IMR-90 (cell line): ENCODE results near the gene MYO3B. TPM values are rescaled to one million over a fixed set of nuclear protein-coding genes. Genes with fewer than 3 reads are reported as not detected.

Experiments used
- ATAC-seq: fragments of 200-7000 bp; cut with Tn5 transposase; 2 replicates; pipeline ENCODE4 v1.9.1; 2020; ENCODE audit warnings: low read depth, mild to moderate bottlenecking, moderate library complexity
- BruUV-seq: library from RNA; stranded (reverse); fragments of 400-500 nt; replicated peaks from 2 replicates; lab custom pipeline; 2021; lab: Mats Ljungman, UMichigan
- CTCF ChIA-PET: fragments of 300-600 bp; formaldehyde crosslinking; extraction: SDS; loops from one replicate; lab custom pipeline; 2021; ENCODE audit warnings: antibody characterized with exemption; lab: Yijun Ruan, JAX
- POLR2A ChIA-PET: fragments of 300-600 bp; sonication (Branson Sonifier 250); formaldehyde crosslinking; loops from one replicate; lab custom pipeline; 2022; ENCODE audit warnings: antibody characterized with exemption; ENCODE audit not compliant: unreplicated experiment; lab: Charles Lee
- DNase-seq: peaks from one replicate; pipeline ENCODE4 v3.0.0; 2013
- H2AFZ ChIP-seq: replicated peaks from 2 replicates; pipeline ENCODE3; 2013; ENCODE audit warnings: low read length, mild to moderate bottlenecking; ENCODE audit not compliant: poor library complexity
- H2AK5ac ChIP-seq: 2 replicates; pipeline ENCODE4 v1.6.1; 2013; ENCODE audit warnings: low read depth, low read length, inconsistent platforms
- H2AK9ac ChIP-seq: replicated peaks from 2 replicates; pipeline ENCODE3; 2013; ENCODE audit warnings: mild to moderate bottlenecking, low read depth, low read length, moderate library complexity; ENCODE audit not compliant: poor library complexity
- H2BK120ac ChIP-seq: 2 replicates; pipeline ENCODE4 v1.6.1; 2013; ENCODE audit warnings: low read depth, low read length, inconsistent platforms
- H2BK15ac ChIP-seq: 3 replicates; pipeline ENCODE4 v1.6.1; 2013; ENCODE audit warnings: low read depth, low read length, inconsistent platforms
- H2BK20ac ChIP-seq: 2 replicates; pipeline ENCODE4 v1.6.1; 2013; ENCODE audit warnings: low read depth, mild to moderate bottlenecking, inconsistent platforms, low read length, moderate library complexity
- H2BK5ac ChIP-seq: 2 replicates; pipeline ENCODE4 v1.6.1; 2013; ENCODE audit warnings: mild to moderate bottlenecking, low read depth, low read length, inconsistent platforms; ENCODE audit not compliant: poor library complexity, severe bottlenecking
- H3K14ac ChIP-seq: replicated peaks from 2 replicates; pipeline ENCODE4 v1.6.1; 2013; ENCODE audit warnings: low read depth, low read length, inconsistent platforms
- H3K18ac ChIP-seq: 2 replicates; pipeline ENCODE4 v1.6.1; 2013; ENCODE audit warnings: low read depth, low read length, control low read depth
- H3K23ac ChIP-seq: 2 replicates; pipeline ENCODE4 v1.6.1; 2013; ENCODE audit warnings: low read depth, low read length, inconsistent platforms
- H3K27ac ChIP-seq: 2 replicates; pipeline ENCODE4 v1.5.1; 2013; ENCODE audit warnings: mild to moderate bottlenecking, control low read depth, low read length; ENCODE audit not compliant: insufficient read depth
- H3K27me3 ChIP-seq: 2 replicates; pipeline ENCODE4 v1.6.1; 2013; ENCODE audit warnings: low read length; ENCODE audit not compliant: control insufficient read depth, insufficient read depth
- H3K36me3 ChIP-seq: 2 replicates; pipeline ENCODE4 v1.6.1; 2013; ENCODE audit warnings: low read length, mixed read lengths; ENCODE audit not compliant: control insufficient read depth, insufficient read depth
- H3K4ac ChIP-seq: 2 replicates; pipeline ENCODE4 v1.6.1; 2013; ENCODE audit warnings: low read depth, low read length, inconsistent platforms
- H3K4me1 ChIP-seq: 2 replicates; pipeline ENCODE4 v1.6.1; 2013; ENCODE audit warnings: low read length, mixed read lengths; ENCODE audit not compliant: control insufficient read depth, insufficient read depth
- H3K4me2 ChIP-seq: 2 replicates; pipeline ENCODE4 v1.6.1; 2013; ENCODE audit warnings: low read depth, mild to moderate bottlenecking, control low read depth, low read length, moderate library complexity
- H3K4me3 ChIP-seq: 2 replicates; pipeline ENCODE4 v1.5.1; 2013; ENCODE audit warnings: low read depth, mild to moderate bottlenecking, control low read depth, low read length, moderate library complexity; ENCODE audit not compliant: insufficient read depth
- H3K56ac ChIP-seq: 2 replicates; pipeline ENCODE4 v1.6.1; 2013; ENCODE audit warnings: low read length, inconsistent platforms; ENCODE audit not compliant: insufficient read depth; ENCODE audit errors: extremely low read depth
- H3K79me1 ChIP-seq, 2 experiments: 2 replicates each; pipeline ENCODE4 v1.6.1; 2013; ENCODE audit warnings: low read length in 2 of 2, inconsistent platforms in 1 of 2, low read depth in 1 of 2
- H3K9ac ChIP-seq: 2 replicates; pipeline ENCODE4 v1.6.1; 2013; ENCODE audit warnings: low read depth, low read length, control low read depth
- H3K9me1 ChIP-seq: 2 replicates; pipeline ENCODE4 v1.6.1; 2013; ENCODE audit warnings: low read length, inconsistent platforms; ENCODE audit not compliant: insufficient read depth
- H3K9me3 ChIP-seq: 2 replicates; pipeline ENCODE4 v1.6.1; 2013; ENCODE audit warnings: low read length; ENCODE audit not compliant: control insufficient read depth, insufficient read depth
- H4K20me1 ChIP-seq: 2 replicates; pipeline ENCODE4 v1.6.1; 2013; ENCODE audit warnings: low read length, inconsistent platforms; ENCODE audit not compliant: insufficient read depth
- H4K5ac ChIP-seq: 2 replicates; pipeline ENCODE4 v1.6.1; 2013; ENCODE audit warnings: mild to moderate bottlenecking, low read depth, low read length, control low read depth
- H4K8ac ChIP-seq, 2 experiments: 2 replicates each; pipeline ENCODE4 v1.6.1; 2013; ENCODE audit warnings: low read depth in 2 of 2, low read length in 2 of 2, control low read depth in 1 of 2, inconsistent platforms in 1 of 2
- H4K91ac ChIP-seq: 2 replicates; pipeline ENCODE4 v1.6.1; 2013; ENCODE audit warnings: low read depth, low read length, inconsistent platforms; ENCODE audit not compliant: insufficient read depth
- BHLHE40 ChIP-seq: fragments of 150-350 bp; IDR thresholded peaks from 2 replicates; pipeline ENCODE4 v1.6.1; 2016; ENCODE audit warnings: mild to moderate bottlenecking, low read depth, low read length
- CEBPB ChIP-seq: IDR thresholded peaks from 2 replicates; pipeline ENCODE4 v1.6.1; 2012; ENCODE audit warnings: low read depth, low read length, improper control_type of control experiment
- FOS ChIP-seq: fragments of 150-350 bp; IDR thresholded peaks from 2 replicates; pipeline ENCODE4 v1.6.1; 2016; ENCODE audit warnings: low read depth, low read length
- MAFK ChIP-seq: IDR thresholded peaks from 2 replicates; pipeline ENCODE4 v1.6.1; 2012; ENCODE audit warnings: low read depth, low read length, improper control_type of control experiment
- MAZ ChIP-seq: IDR thresholded peaks from 2 replicates; pipeline ENCODE4 v1.6.1; 2012; ENCODE audit warnings: low read depth, mild to moderate bottlenecking, low read length, improper control_type of control experiment, moderate library complexity, borderline replicate concordance
- MXI1 ChIP-seq: IDR thresholded peaks from 2 replicates; pipeline ENCODE4 v1.6.1; 2012; ENCODE audit warnings: low read depth, mild to moderate bottlenecking, low read length, moderate library complexity, borderline replicate concordance
- NFE2L2 ChIP-seq: fragments of 150-350 bp; IDR thresholded peaks from 2 replicates; pipeline ENCODE4 v1.6.1; 2016; ENCODE audit warnings: low read depth, mild to moderate bottlenecking, low read length
- POLR2A ChIP-seq: IDR thresholded peaks from 2 replicates; pipeline ENCODE4 v1.6.1; 2012; ENCODE audit warnings: mild to moderate bottlenecking, low read depth, low read length
- RAD21 ChIP-seq: IDR thresholded peaks from 2 replicates; pipeline ENCODE4 v1.6.1; 2012; ENCODE audit warnings: low read length, improper control_type of control experiment
- RCOR1 ChIP-seq: IDR thresholded peaks from 2 replicates; pipeline ENCODE4 v1.6.1; 2012; ENCODE audit warnings: mild to moderate bottlenecking, low read length, improper control_type of control experiment; ENCODE audit not compliant: insufficient replicate concordance
- WGBS, 2 experiments: methylation state at CpG; one replicate each; pipeline versions ENCODE4 v1.1.5 to v1.1.7; 2013; ENCODE audit warnings: missing lambda C conversion rate in 2 of 2; ENCODE audit not compliant: insufficient read length in 1 of 2; ENCODE audit errors: extremely low coverage in 2 of 2; 5-methylcytosine and 5-hydroxymethylcytosine counted together
- dilution Hi-C: fragments of 300-500 bp; cut with HindIII; formaldehyde crosslinking; loops from one replicate; pipeline ENCODE4 v1.14.3; 2018; ENCODE audit warnings: low sequenced_read_pairs; ENCODE audit not compliant: unreplicated experiment
- in situ Hi-C: fragments of 300-500 bp; cut with MboI; formaldehyde crosslinking; loops from 3 replicates; pipeline ENCODE4 v1.14.3; 2019; ENCODE audit warnings: low sequenced_read_pairs, inconsistent platforms, mixed read lengths
- intact Hi-C: fragments of 100-400 bp; cut with micrococcal nuclease; formaldehyde crosslinking; loops from 2 replicates; pipeline ENCODE4 v1.10.0; 2022
- polyA plus RNA-seq, 3 experiments: library from polyadenylated mRNA; depleted of rRNA; stranded (reverse); fragments of >200 nt; gene quantifications; 2 replicates each; pipeline ENCODE4 v1.2.3, GENCODE V29; 2012; ENCODE audit warnings: low replicate concordance in 1 of 3
- total RNA-seq: library from RNA; depleted of rRNA; stranded (reverse); fragments of >200 nt; gene quantifications from 2 replicates; pipeline ENCODE4 v1.2.3, GENCODE V29; 2012
- TF ChIP-seq, protein P1 (sequence below): fragments of 150-350 bp; IDR thresholded peaks from 2 replicates; pipeline ENCODE4 v1.6.1; 2016; ENCODE audit warnings: low read depth, mild to moderate bottlenecking, low read length, moderate library complexity, borderline replicate concordance
- TF ChIP-seq, protein P2 (sequence below): fragments of 150-350 bp; IDR thresholded peaks from 2 replicates; pipeline ENCODE4 v1.6.1; 2017; ENCODE audit warnings: mild to moderate bottlenecking, antibody characterized with exemption, low read length, low read depth
- TF ChIP-seq, protein P3 (sequence below): conservative IDR thresholded peaks from 2 replicates; pipeline ENCODE4 v1.5.1; 2012; ENCODE audit warnings: mild to moderate bottlenecking, low read depth, low read length, improper control_type of control experiment

MYO3B gene
- total and polyA plus RNA-seq, 2 of the 4 experiments (the other 2 are of a cell fraction) = 0.02 TPM; not detected in 1

DNA sequence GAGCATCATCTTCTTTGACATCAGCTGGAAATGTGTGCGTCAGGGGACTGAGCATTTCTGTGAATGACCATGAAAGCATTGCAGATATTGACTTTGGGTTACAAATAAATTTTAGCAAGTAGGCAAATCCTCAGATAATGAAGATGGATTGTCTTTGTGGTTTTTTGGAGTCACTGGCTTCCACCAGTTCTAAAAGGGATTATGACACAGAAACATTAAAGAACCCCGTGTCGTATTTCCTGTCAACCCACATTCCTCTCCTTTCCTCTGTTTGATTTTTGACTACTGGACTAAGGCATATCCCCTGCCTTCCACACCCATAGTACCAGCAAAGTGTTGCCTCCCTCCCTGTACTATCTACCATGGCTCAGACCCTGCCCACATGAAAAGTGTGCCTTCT lies 268.1 kb downstream of the MYO3B start (continued):
- TF ChIP-seq, protein P1, sequence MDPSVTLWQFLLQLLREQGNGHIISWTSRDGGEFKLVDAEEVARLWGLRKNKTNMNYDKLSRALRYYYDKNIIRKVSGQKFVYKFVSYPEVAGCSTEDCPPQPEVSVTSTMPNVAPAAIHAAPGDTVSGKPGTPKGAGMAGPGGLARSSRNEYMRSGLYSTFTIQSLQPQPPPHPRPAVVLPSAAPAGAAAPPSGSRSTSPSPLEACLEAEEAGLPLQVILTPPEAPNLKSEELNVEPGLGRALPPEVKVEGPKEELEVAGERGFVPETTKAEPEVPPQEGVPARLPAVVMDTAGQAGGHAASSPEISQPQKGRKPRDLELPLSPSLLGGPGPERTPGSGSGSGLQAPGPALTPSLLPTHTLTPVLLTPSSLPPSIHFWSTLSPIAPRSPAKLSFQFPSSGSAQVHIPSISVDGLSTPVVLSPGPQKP = no peak

DNA sequence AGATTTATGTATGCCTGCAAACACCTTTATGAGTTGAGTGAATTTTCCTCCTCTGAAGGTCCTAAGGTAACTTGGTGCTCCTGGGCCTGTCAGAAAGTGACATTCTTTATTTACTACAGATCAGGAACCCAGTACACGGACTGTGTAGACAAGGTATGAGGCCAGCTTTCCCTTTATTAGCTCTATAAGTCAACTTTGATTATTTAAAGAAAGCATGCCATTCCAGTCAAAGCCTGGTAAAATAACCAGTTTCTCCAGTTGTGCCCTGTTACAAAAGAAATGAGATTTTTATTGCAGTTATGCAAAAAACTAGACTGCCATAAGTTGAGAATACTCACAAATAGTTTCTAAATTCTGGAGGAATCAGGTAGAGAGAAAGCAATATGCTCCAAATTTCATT lies 271.1 kb downstream of the MYO3B start:
- H2AK5ac ChIP-seq = no peak overlapping the region
- BruUV-seq = no TSS peak
- H2BK15ac ChIP-seq = no peak overlapping the region
- no peak overlapping the region for H3K56ac ChIP-seq
- H3K18ac ChIP-seq = no peak overlapping the region
- CTCF ChIA-PET = no interaction called here
- dilution Hi-C loops (no loop called here), in situ Hi-C loops (no loop called here), intact Hi-C loops (no loop called here)
- H2BK20ac ChIP-seq = no peak overlapping the region
- H3K9me3 ChIP-seq = no peaks in the 10 kb centered on the region
- no peaks in the 10 kb centered on the region for H4K20me1 ChIP-seq
- H4K5ac ChIP-seq = no peak overlapping the region
- no CpG with 5 or more reads among the region's 1 CpG for WGBS, 2 experiments
- no peaks in the 10 kb centered on the region for H3K79me1 ChIP-seq
- H3K4me1 ChIP-seq = no peaks in the 10 kb centered on the region
- no peak for DNase-seq
- H2AK9ac ChIP-seq = no peak overlapping the region
- H4K91ac ChIP-seq = no peak overlapping the region
- no peak overlapping the region for H3K4me2 ChIP-seq
- no peak for ATAC-seq
- no peak overlapping the region for H2AFZ ChIP-seq
- no peak overlapping the region for H3K4me3 ChIP-seq
- no peak overlapping the region for H3K14ac ChIP-seq
- no peak overlapping the region for H2BK5ac ChIP-seq
- no peaks in the 10 kb centered on the region for H3K27me3 ChIP-seq
- no peak overlapping the region for H3K27ac ChIP-seq
- H2BK120ac ChIP-seq = no peak overlapping the region
- H3K4ac ChIP-seq = no peak overlapping the region
- no peaks in the 10 kb centered on the region for H3K36me3 ChIP-seq
- H3K23ac ChIP-seq = no peak overlapping the region
- H4K8ac ChIP-seq = no peak overlapping the region
- POLR2A ChIA-PET = interaction anchor here (0.6 kb wide), 1 partner anchor 12 kb away, joined by 3 read pairs; no protein-coding TSS in a partner anchor
- H3K9me1 ChIP-seq = no peaks in the 10 kb centered on the region
- no peak overlapping the region for H3K9ac ChIP-seq
- TF ChIP-seq MAZ (no peak), MXI1 (no peak), RCOR1 (no peak), FOS (no peak), POLR2A (no peak), NFE2L2 (no peak), CEBPB (no peak), RAD21 (no peak), BHLHE40 (no peak), MAFK (no peak)
- TF ChIP-seq, protein P2, sequence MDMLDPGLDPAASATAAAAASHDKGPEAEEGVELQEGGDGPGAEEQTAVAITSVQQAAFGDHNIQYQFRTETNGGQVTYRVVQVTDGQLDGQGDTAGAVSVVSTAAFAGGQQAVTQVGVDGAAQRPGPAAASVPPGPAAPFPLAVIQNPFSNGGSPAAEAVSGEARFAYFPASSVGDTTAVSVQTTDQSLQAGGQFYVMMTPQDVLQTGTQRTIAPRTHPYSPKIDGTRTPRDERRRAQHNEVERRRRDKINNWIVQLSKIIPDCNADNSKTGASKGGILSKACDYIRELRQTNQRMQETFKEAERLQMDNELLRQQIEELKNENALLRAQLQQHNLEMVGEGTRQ = no peak
- TF ChIP-seq, protein P1 = no peak
- TF ChIP-seq, protein P3, sequence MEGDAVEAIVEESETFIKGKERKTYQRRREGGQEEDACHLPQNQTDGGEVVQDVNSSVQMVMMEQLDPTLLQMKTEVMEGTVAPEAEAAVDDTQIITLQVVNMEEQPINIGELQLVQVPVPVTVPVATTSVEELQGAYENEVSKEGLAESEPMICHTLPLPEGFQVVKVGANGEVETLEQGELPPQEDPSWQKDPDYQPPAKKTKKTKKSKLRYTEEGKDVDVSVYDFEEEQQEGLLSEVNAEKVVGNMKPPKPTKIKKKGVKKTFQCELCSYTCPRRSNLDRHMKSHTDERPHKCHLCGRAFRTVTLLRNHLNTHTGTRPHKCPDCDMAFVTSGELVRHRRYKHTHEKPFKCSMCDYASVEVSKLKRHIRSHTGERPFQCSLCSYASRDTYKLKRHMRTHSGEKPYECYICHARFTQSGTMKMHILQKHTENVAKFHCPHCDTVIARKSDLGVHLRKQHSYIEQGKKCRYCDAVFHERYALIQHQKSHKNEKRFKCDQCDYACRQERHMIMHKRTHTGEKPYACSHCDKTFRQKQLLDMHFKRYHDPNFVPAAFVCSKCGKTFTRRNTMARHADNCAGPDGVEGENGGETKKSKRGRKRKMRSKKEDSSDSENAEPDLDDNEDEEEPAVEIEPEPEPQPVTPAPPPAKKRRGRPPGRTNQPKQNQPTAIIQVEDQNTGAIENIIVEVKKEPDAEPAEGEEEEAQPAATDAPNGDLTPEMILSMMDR = no peak
